Left renal pelvis (tissue), 4 donors: Measurements from ENCODE around the gene CPNE5. TPM values are rescaled to one million over a fixed set of nuclear protein-coding genes. Genes with fewer than 3 reads are reported as not detected.

Experiments used
- polyA plus RNA-seq, 4 donors: library from polyadenylated mRNA; unstranded; fragments of 120-200 nt; gene quantifications; one replicate each; pipeline ENCODE4 v1.2.1, GENCODE V29; 2013; ENCODE audit not compliant: insufficient read length in 4 of 4

Gene CPNE5
- polyA plus RNA-seq, 4 donors: 7.7 to 15.0 (median 11.8) TPM

Other genes starting within 250 kb of the CPNE5 start
- 100 to 1,000 TPM; 447 to 644 (median 591) TPM for gene SRSF3, start 245.1 kb downstream of the CPNE5 start, polyA plus RNA-seq
- gene CDKN1A, start 160.7 kb downstream of the CPNE5 start, polyA plus RNA-seq: 10 to 100 TPM in 3 of 4 donors, 1 to 10 TPM in 1; 9.2 to 26.4 (median 16.3) TPM
- gene RAB44, start 141.6 kb downstream of the CPNE5 start, polyA plus RNA-seq: under 1 TPM in 3 of 4 donors, not detected in 1; 0.04 to 0.09 (median 0.08) TPM
- gene PPIL1, start 35.4 kb upstream of the CPNE5 start, polyA plus RNA-seq: 10 to 100 TPM; 40.7 to 63.5 (median 52.6) TPM
- gene C6orf89, start 46.5 kb upstream of the CPNE5 start, polyA plus RNA-seq: 10 to 100 TPM; 44.0 to 63.3 (median 51.4) TPM
- 10 to 100 TPM in 1 of 4 donors, 1 to 10 TPM in 2, under 1 TPM in 1; 0.61 to 68.9 (median 6.3) TPM for gene PI16, start 115.3 kb upstream of the CPNE5 start, polyA plus RNA-seq
- gene MTCH1, start 146.8 kb upstream of the CPNE5 start, polyA plus RNA-seq: 100 to 1,000 TPM; 139 to 181 (median 166) TPM
- 1 to 10 TPM; 1.2 to 3.9 (median 2.4) TPM for gene FGD2, start 166.2 kb upstream of the CPNE5 start, polyA plus RNA-seq